Measurements from ENCODE around the gene TMEM175. TPM values are rescaled to one million over a fixed set of nuclear protein-coding genes. Genes with fewer than 3 reads are reported as not detected.
"Not testable (repeated sequence)": the region's sequence is repeated elsewhere in the genome, so short reads cannot be mapped to it uniquely, and the experiment has no call there.

TMEM175 gene
- total and polyA plus RNA-seq, 2 experiments from 2014 or later: 31.2 to 36.5 TPM

DNA sequence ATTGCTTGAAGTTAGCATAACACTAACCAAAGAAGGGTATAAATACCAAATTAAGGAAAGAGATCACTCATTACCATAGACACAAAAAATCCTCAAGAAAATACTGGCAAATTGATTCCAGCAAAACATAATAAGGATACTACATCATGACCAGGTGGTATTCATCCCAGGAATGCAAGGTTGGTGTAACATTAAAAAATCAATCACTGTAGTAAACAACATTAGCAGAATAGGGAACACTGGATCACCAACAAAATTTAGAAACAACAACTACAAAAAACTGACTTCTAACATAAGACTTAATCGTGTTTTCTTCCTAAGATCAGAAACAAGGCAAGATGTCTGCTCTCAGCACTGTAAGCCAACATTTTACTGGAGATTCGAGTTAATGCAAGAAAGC is 14.3 kb upstream of the TMEM175 start:
- peaks cover 95% of the 10 kb centered on the region for H3K79me2 ChIP-seq (ENCODE audit: insufficient read depth)
- 0 out of 2 replicates have a peak, but pooled peaks cover 3% of the 10 kb centered on the region for H3F3A ChIP-seq (ENCODE audit: insufficient read depth)
- no peaks in the 10 kb centered on the region for H3K9me2 ChIP-seq (ENCODE audit: insufficient read depth)
- TF ChIP-seq EZH2phosphoT487 (IDR thresholded peaks at IDR 0.05; ENCODE audit: insufficient read depth, low read depth) (no peak), EZH2 (IDR thresholded peaks at IDR 0.05; ENCODE audit: insufficient read depth, poor library complexity, severe bottlenecking) (no peak)
- no peak for DNase-seq
- H3K9ac ChIP-seq: no peak overlapping the region
- H3K9me3 ChIP-seq (ENCODE audit: low read depth): no peaks in the 10 kb centered on the region
- no peak overlapping the region for H3K4me2 ChIP-seq (ENCODE audit: unreplicated experiment)
- H3K27ac ChIP-seq: no peak overlapping the region
- no peaks in the 10 kb centered on the region for H3K36me3 ChIP-seq (ENCODE audit: low read depth)
- H3K4me1 ChIP-seq (ENCODE audit: insufficient read depth): no peaks in the 10 kb centered on the region
- in situ Hi-C loops (cut with MboI): no loop called here
- no peaks in the 10 kb centered on the region for H3K27me3 ChIP-seq (replicated peaks; ENCODE audit: insufficient read depth)
- no peak overlapping the region for H2AFZ ChIP-seq
- WGBS, 2 experiments (ENCODE audit: low coverage in 1 of 2, low lambda C conversion rate in 2 of 2, missing lambda C conversion rate in 2 of 2): 91 to 100% methylated on average over 2 of the region's 2 CpGs
- H3K4me3 ChIP-seq: no peak overlapping the region
- H4K20me1 ChIP-seq (ENCODE audit: insufficient read depth): peaks cover 5% of the 10 kb centered on the region; the same call in 1 of the 2 replicates

DNA sequence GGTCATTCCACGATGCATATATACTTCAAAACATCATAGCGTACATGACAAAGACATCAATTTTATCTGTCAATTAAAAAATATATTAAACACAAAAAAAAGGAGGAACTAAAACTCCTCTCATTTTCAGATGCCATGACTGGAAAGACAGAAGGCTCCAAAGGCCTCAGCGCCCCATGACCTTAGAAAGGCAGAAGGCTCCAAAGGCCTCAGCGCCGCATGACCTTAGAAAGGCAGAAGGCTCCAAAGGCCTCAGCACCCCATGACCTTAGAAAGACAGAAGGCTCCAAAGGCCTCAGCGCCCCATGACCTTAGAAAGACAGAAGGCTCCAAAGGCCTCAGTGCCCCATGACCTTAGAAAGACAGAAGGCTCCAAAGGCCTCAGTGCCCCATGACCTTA is 13.7 kb upstream of the TMEM175 start:
- H3K36me3 ChIP-seq (ENCODE audit: low read depth); H3K9me3 ChIP-seq (ENCODE audit: low read depth); H4K20me1 ChIP-seq (ENCODE audit: insufficient read depth); H2AFZ ChIP-seq; H3K4me2 ChIP-seq (ENCODE audit: unreplicated experiment); H3K27me3 ChIP-seq (replicated peaks; ENCODE audit: insufficient read depth); in situ Hi-C loops (cut with MboI); H3K4me1 ChIP-seq (ENCODE audit: insufficient read depth); H3K9ac ChIP-seq; DNase-seq; H3F3A ChIP-seq (ENCODE audit: insufficient read depth); H3K27ac ChIP-seq; H3K4me3 ChIP-seq; H3K9me2 ChIP-seq (ENCODE audit: insufficient read depth): not testable (repeated sequence)
- peaks cover 95% of the 10 kb centered on the region for H3K79me2 ChIP-seq (ENCODE audit: insufficient read depth)
- WGBS, 2 experiments (ENCODE audit: low coverage in 1 of 2, low lambda C conversion rate in 2 of 2, missing lambda C conversion rate in 2 of 2): 90 to 97% methylated on average over 6 of the region's 6 CpGs

DNA sequence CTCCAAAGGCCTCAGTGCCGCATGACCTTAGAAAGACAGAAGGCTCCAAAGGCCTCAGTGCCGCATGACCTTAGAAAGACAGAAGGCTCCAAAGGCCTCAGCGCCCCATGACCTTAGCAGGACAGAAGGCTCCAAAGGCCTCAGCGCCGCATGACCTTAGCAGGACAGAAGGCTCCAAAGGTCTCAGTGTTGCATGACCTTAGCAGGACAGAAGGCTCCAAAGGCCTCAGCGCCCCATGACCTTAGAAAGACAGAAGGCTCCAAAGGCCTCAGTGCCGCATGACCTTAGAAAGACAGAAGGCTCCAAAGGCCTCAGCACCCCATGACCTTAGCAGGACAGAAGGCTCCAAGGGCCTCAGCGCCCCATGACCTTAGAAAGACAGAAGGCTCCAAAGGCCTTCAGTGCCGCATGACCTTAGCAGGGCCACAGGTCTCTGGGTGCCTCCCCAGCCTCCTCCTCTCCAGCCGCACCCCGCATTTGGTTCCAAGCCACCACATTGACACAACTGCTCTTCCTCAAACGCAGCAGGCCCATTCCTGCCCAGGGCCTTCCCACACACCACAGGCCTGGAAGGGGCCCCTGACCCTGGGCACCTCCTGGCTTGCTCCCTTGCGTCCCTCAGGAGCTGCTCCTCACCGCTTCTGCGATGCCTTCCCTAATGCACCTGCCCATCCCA is 13.1 kb upstream of the TMEM175 start:
- WGBS, 2 experiments (ENCODE audit: low coverage in 1 of 2, low lambda C conversion rate in 2 of 2, missing lambda C conversion rate in 2 of 2): 97 to 98% methylated on average over 13 to 15 of the region's 15 CpGs
- H3K79me2 ChIP-seq (ENCODE audit: insufficient read depth): peaks cover 100% of the 10 kb centered on the region
- H3K9me2 ChIP-seq (ENCODE audit: insufficient read depth): not testable (repeated sequence)

DNA sequence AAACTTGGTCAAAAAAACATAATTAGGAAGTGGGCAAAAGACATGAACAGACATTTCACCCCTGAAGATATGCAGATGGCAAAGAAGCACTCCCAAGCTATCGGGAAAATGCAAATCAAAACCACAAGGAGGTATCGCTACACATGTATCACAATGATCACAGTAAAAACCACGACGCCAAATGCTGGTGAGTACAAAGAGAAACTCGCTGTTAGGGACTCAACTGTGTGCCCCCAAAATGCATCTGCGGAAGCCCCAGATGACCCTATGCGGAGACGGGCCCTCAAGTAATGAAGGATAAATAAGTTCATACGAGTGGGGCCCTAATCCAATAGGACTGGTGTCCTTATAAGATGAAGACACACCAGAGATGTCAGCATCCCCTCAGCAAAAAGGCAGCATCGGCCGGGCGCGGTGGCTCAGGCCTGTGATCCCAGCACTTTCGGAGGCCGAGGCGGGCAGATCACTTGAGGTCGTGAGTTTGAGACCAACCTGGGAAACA is 10.4 kb upstream of the TMEM175 start:
- Histone ChIP-seq H3K9me2 (ENCODE audit: insufficient read depth) (no peaks in the 10 kb centered on the region), H3K27me3 (replicated peaks; ENCODE audit: insufficient read depth) (no peaks in the 10 kb centered on the region), H3K79me2 (ENCODE audit: insufficient read depth) (peaks cover 98% of the 10 kb centered on the region), H3K9ac (no peak overlapping the region), H4K20me1 (ENCODE audit: insufficient read depth) (no peaks in the 10 kb centered on the region; the same call in 1 of the 2 replicates), H3K4me3 (no peak overlapping the region), H3K36me3 (ENCODE audit: low read depth) (no peaks in the 10 kb centered on the region), H3K9me3 (ENCODE audit: low read depth) (no peaks in the 10 kb centered on the region), H3K27ac (no peak overlapping the region), H3F3A (ENCODE audit: insufficient read depth) (0 out of 2 replicates have a peak, but pooled peaks cover 3% of the 10 kb centered on the region), H3K4me2 (ENCODE audit: unreplicated experiment) (no peak overlapping the region), H3K4me1 (ENCODE audit: insufficient read depth) (peaks cover 14% of the 10 kb centered on the region; the same call in 1 of the 2 replicates), H2AFZ (no peak overlapping the region)
- whole genome bisulfite sequencing, 2 experiments (ENCODE audit: low coverage in 1 of 2, low lambda C conversion rate in 2 of 2, missing lambda C conversion rate in 2 of 2): 94 to 98% methylated on average over 17 of the region's 17 CpGs
- in situ Hi-C loops (cut with MboI): no loop called here
- TF ChIP-seq EZH2phosphoT487 (IDR thresholded peaks at IDR 0.05; ENCODE audit: insufficient read depth, low read depth) (no peak), EZH2 (IDR thresholded peaks at IDR 0.05; ENCODE audit: insufficient read depth, poor library complexity, severe bottlenecking) (no peak)
- no peak for DNase-seq

More for the DNA sequence above, 13.1 kb upstream of the TMEM175 start:
- H3F3A ChIP-seq (ENCODE audit: insufficient read depth); H3K27me3 ChIP-seq (replicated peaks; ENCODE audit: insufficient read depth); H4K20me1 ChIP-seq (ENCODE audit: insufficient read depth); H3K4me3 ChIP-seq; H3K9me3 ChIP-seq (ENCODE audit: low read depth); DNase-seq; in situ Hi-C loops (cut with MboI); H3K4me2 ChIP-seq (ENCODE audit: unreplicated experiment); H2AFZ ChIP-seq; H3K9ac ChIP-seq; H3K4me1 ChIP-seq (ENCODE audit: insufficient read depth); H3K27ac ChIP-seq; H3K36me3 ChIP-seq (ENCODE audit: low read depth): not testable (repeated sequence)

Measured in GM23248 (cell line).